GM19324 (cell line): ENCODE measurements around the gene WDR62.
"Not testable (repeated sequence)": the region's sequence is repeated elsewhere in the genome, so short reads cannot be mapped to it uniquely, and the experiment has no call there.

ENCODE experiments used
- ATAC-seq: cut with Tn5 transposase; IDR thresholded peaks from one replicate; pipeline ENCODE4 v1.9.1; 2021; ENCODE audit warnings: mild to moderate bottlenecking, moderate library complexity; ENCODE audit not compliant: unreplicated experiment, low FRiP score

Gene WDR62

DNA sequence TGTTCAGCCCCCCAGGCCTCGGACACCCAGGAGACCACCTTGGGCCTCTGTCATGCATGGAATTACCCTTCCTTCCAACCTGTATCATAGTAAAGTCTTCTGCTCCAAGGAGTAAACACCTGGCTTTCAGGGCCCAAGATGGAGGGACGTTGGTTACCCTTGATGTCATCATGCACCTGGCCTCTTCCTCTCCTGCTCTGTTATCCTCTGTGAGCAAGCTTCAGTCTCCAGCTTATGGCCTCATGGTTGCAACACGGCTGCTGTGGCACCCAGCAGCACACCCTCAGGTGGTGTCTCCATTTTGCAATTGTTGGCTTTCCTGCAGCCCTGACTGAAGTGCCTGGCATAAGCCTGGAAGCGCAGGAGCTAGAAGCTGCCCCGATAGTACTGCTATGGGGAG, 52.3 kb downstream of the WDR62 start:
- no peak for ATAC-seq

GRCh38 chr19:36108684-36109083, 54.0 kb downstream of the WDR62 start:
- no peak for ATAC-seq

- no peak for ATAC-seq
These were observed 55.9 kb downstream of the WDR62 start, which contains the start of gene OVOL3 for GRCh38 chr19:36110487-36111199. Gene OVOL3 (plus strand): TSS chr19:36111143. CDS start chr19:36111203, 60 bp downstream.

GRCh38 chr19:36111200-36111539, 56.5 kb downstream of the WDR62 start:
- ATAC-seq, result no peak

DNA sequence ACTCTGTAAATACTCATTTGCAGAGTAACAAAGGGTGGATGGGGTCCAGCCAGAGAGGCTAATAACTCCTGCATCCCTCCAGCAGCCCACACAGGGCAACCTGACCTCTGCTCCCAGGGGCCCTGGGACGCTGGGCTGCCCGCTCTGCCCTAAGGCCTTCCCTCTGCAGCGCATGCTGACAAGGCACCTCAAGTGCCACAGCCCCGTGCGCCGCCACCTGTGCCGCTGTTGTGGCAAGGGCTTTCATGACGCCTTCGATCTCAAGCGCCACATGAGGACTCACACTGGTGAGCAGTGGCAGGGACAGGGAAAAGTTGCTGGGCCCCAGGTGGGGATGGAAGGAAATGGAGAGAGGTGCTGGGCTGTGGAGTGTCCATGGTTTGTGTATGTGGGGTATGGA, 58.0 kb downstream of the WDR62 start:
- ATAC-seq, result no peak

- ATAC-seq, result no peak
These were observed 58.7 kb downstream of the WDR62 start for GRCh38 chr19:36113425-36113824.

GRCh38 chr19:36113894-36114720, 59.4 kb downstream of the WDR62 start:
- ATAC-seq, result no peak

- peak; percentile 90 for ATAC-seq
These were observed 60.2 kb downstream of the WDR62 start, which contains the start of gene POLR2I for GRCh38 chr19:36114721-36115452. Gene POLR2I (minus strand): TSS chr19:36114875. CDS start chr19:36114856, 19 bp downstream.

GRCh38 chr19:36115453-36116343, 61.0 kb downstream of the WDR62 start, which contains the start of gene TBCB:
Gene TBCB (plus strand): TSS chr19:36115468. CDS start chr19:36115561, 93 bp downstream.
- peak; percentile 42 for ATAC-seq

GRCh38 chr19:36116344-36116637, 61.6 kb downstream of the WDR62 start:
- ATAC-seq, result no peak

- ATAC-seq, result no peak
These were observed 65.6 kb downstream of the WDR62 start for GRCh38 chr19:36120092-36120983.

DNA sequence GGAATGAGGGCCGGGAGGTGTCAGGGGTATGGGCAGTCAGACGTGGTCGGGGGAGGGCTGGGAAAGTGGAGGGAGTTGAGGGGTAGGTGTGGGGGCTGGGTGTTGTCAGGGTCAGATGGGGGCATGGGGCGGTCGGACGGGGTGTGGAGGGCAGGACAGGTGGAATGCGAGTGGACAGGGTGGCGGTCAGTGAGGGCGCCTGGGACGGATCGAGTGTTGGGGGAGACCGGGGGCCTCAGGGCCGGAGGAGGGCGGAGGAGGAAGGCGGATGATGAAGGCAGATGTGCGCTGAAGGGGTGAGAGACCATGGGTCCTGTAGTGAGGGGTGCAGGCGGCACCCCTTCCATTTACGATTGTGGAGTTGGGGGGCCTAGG, 66.3 kb downstream of the WDR62 start:
- no peak for ATAC-seq

GRCh38 chr19:36121486-36122124, 66.9 kb downstream of the WDR62 start:
- no peak for ATAC-seq

DNA sequence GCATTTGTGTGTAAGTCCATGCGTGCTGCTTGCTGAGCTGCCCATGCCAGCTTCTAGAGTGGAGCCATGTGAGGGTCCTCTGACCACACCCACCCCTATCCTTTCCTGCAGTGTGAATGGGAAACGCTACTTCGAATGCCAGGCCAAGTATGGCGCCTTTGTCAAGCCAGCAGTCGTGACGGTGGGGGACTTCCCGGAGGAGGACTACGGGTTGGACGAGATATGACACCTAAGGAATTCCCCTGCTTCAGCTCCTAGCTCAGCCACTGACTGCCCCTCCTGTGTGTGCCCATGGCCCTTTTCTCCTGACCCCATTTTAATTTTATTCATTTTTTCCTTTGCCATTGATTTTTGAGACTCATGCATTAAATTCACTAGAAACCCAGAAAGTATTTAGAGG, 70.9 kb downstream of the WDR62 start:
- ATAC-seq, result no peak

DNA sequence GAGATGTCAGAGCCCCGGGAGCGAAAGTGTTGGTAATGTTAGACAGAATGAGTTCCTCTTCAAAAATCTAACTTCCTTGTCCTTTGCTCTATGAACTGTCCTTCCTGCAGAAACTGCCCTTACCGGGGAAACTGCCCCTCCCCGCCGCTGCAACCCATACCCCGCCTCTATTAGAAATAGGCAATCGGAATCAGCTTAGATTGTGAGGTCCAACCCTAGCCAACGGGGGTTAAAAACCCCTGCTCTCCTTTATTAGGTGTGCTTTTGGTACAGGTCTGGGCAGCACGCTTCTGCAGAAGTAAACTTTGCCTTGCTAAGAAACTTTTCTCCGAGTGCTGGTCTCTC, 73.7 kb downstream of the WDR62 start:
- no peak for ATAC-seq

GRCh38 chr19:36131221-36131620, 76.5 kb downstream of the WDR62 start:
- not testable (repeated sequence) for ATAC-seq

- ATAC-seq, result not testable (repeated sequence)
These were observed 80.2 kb downstream of the WDR62 start for GRCh38 chr19:36134867-36135266.

DNA sequence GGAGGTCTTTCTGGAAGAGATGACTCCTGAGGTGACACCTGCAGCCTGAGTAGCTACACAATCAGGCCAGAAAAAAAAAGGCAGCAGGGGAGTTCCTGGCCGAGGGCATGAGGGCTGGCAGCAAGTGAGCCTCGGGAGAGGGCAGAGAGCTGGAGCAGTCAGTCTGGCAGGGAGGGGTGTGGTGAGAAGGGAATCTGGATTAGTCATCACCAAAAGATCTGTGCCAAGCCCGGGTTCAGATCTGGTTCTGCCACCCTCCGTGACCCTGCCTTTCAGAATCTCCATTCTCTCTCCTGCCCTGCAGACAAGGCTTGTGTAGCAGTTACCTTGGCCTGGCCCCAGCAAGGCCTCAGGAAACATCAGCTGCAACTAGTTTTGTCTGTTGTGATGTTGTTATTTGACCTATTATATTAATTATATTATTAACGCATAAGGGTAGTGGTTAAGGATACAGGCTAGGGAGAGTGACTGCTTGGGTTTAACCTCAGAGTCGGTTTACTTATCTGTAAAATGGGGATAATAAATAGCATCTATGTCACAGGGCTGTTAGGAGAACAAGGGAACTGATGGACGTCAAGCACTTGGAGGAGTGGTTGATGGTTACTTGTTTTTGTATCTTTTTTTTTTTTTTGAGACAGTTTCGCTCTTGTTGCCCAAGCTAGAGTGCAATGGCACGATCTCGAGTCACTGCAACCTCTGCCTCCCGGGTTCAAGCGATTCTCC, 82.4 kb downstream of the WDR62 start:
- no peak for ATAC-seq
